Right cardiac atrium (tissue), 5 donors: ENCODE measurements around the gene TFF2. TPM values are rescaled to one million over a fixed set of nuclear protein-coding genes. Genes with fewer than 3 reads are reported as not detected.

ENCODE experiments used
- ATAC-seq, 2 donors: fragments of 200-7000 bp; cut with Tn5 transposase; one replicate each; pipeline versions ENCODE4 v1.8.0 to v1.9.1; 2020; ENCODE audit warnings: moderate library complexity in 2 of 2, mild to moderate bottlenecking in 1 of 2
- DNase-seq, 3 donors: peaks; one replicate each; pipeline ENCODE4 v3.0.0-alpha.2; 2020
- H3K27ac ChIP-seq: one replicate; pipeline ENCODE4 v1.5.1; 2013; ENCODE audit warnings: mild to moderate bottlenecking, low read length, control low read depth, moderate library complexity
- H3K27me3 ChIP-seq: one replicate; pipeline ENCODE4 v1.6.1; 2013; ENCODE audit not compliant: control insufficient read depth, insufficient read depth
- H3K4me1 ChIP-seq: one replicate; pipeline ENCODE4 v1.6.1; 2013; ENCODE audit warnings: low read length; ENCODE audit not compliant: control insufficient read depth, insufficient read depth
- H3K4me3 ChIP-seq: one replicate; pipeline ENCODE4 v1.5.1; 2013; ENCODE audit warnings: low read length, control low read depth
- H3K9me3 ChIP-seq: one replicate; pipeline ENCODE4 v1.6.1; 2013; ENCODE audit warnings: low read length; ENCODE audit not compliant: control insufficient read depth
- WGBS: extraction: QIAGEN DNeasy Blood & Tissue Kit; methylation state at CpG from one replicate; pipeline ENCODE4 v1.1.7; 2013; 5-methylcytosine and 5-hydroxymethylcytosine counted together
- intact Hi-C, 4 donors: fragments of 100-400 bp; cut with DNase I; formaldehyde crosslinking; loops; one replicate each; pipeline versions ENCODE4 v1.11.0 to v1.14.0; 2022 to 2023
- polyA plus RNA-seq: library from polyadenylated mRNA; stranded (reverse); fragments of 200-250 nt; gene quantifications from one replicate; pipeline ENCODE4 v1.2.3, GENCODE V29; 2013
- total RNA-seq, 4 donors: library from RNA; stranded (reverse); fragmentation: NEBNext Ultra II Directional; extraction: Animal tissue kit (Norgen Biotek cat#: 25700); gene quantifications; one replicate each; pipeline ENCODE4 v1.2.1, GENCODE V29; 2021
- donor health status: healthy with polysubstance abuse.
- donor health status: DM: no; HTN: yes; CAD: no.
- donor health status: DM: no; HTN: no; CAD: no.
- donor health status: DM: no; HTN: yes; CAD: no; lungs with severe emphysema.
- donor health status: DM: yes; HTN: yes; CAD: no.

TFF2 gene
- total and polyA plus RNA-seq, 5 donors, result not detected

- H3K9me3 ChIP-seq, result no peaks in the 10 kb centered on the region
- H3K27ac ChIP-seq, result no peak overlapping the region
- 77% methylated on average over 11 of the region's 11 CpGs for WGBS
- ATAC-seq (no peak), DNase-seq (no peak)
- intact Hi-C loops, result no loop called here
- no peak overlapping the region for H3K4me3 ChIP-seq
- no peaks in the 10 kb centered on the region for H3K27me3 ChIP-seq
- H3K4me1 ChIP-seq, result no peaks in the 10 kb centered on the region
These were observed 1.0 kb upstream of the TFF2 start for GRCh38 chr21:42351626-42352440.

GRCh38 chr21:42350318-42350910 is 380 bp downstream of the TFF2 start:
- H3K4me1 ChIP-seq, result no peaks in the 10 kb centered on the region
- no peaks in the 10 kb centered on the region for H3K27me3 ChIP-seq
- no peaks in the 10 kb centered on the region for H3K9me3 ChIP-seq
- intact Hi-C loops, result no loop called here
- DNase-seq (no peak), ATAC-seq (no peak)
- H3K27ac ChIP-seq, result no peak overlapping the region
- H3K4me3 ChIP-seq, result no peak overlapping the region
- WGBS, result 83% methylated on average over 11 of the region's 11 CpGs

GRCh38 chr21:42349420-42350317 is 1.1 kb downstream of the TFF2 start:
- 84% methylated on average over 14 of the region's 14 CpGs for WGBS
- no peak for DNase-seq
- intact Hi-C loops, result no loop called here
- Histone ChIP-seq H3K4me3 (no peak overlapping the region), H3K9me3 (no peaks in the 10 kb centered on the region), H3K4me1 (no peaks in the 10 kb centered on the region), H3K27me3 (no peaks in the 10 kb centered on the region), H3K27ac (no peak overlapping the region)
- no peak for ATAC-seq

- no peaks in the 10 kb centered on the region for H3K9me3 ChIP-seq
- H3K4me1 ChIP-seq, result no peaks in the 10 kb centered on the region
- H3K4me3 ChIP-seq, result no peak overlapping the region
- WGBS, result 99% methylated on average over 2 of the region's 2 CpGs
- H3K27me3 ChIP-seq, result no peaks in the 10 kb centered on the region
- H3K27ac ChIP-seq, result no peak overlapping the region
- intact Hi-C loops, result no loop called here
- ATAC-seq (no peak), DNase-seq (no peak)
These were observed 2.0 kb downstream of the TFF2 start for GRCh38 chr21:42348762-42349161.

GRCh38 chr21:42347601-42348327 is 3.0 kb downstream of the TFF2 start:
- WGBS, result 85% methylated on average over 30 of the region's 30 CpGs

GRCh38 chr21:42346866-42347600 is 3.8 kb downstream of the TFF2 start:
- Histone ChIP-seq H3K27ac (no peak overlapping the region), H3K27me3 (no peaks in the 10 kb centered on the region), H3K4me1 (no peaks in the 10 kb centered on the region), H3K4me3 (no peak overlapping the region), H3K9me3 (no peaks in the 10 kb centered on the region)
- intact Hi-C loops, result no loop called here
- no peak for ATAC-seq
- no peak for DNase-seq
- 86% methylated on average over 30 of the region's 30 CpGs for WGBS

More at GRCh38 chr21:42347601-42348327, 3.0 kb downstream of the TFF2 start:
- DNase-seq (no peak), ATAC-seq (peak in 1 of 2 donors; percentile 25)
- Histone ChIP-seq H3K4me1 (no peaks in the 10 kb centered on the region), H3K27ac (no peak overlapping the region), H3K27me3 (no peaks in the 10 kb centered on the region), H3K4me3 (no peak overlapping the region), H3K9me3 (no peaks in the 10 kb centered on the region)
- intact Hi-C loops, result no loop called here

- DNase-seq, result no peak
- H3K27ac ChIP-seq, result no peak overlapping the region
- 92% methylated on average over 9 of the region's 9 CpGs for WGBS
- no peak overlapping the region for H3K4me3 ChIP-seq
- intact Hi-C loops, result no loop called here
- H3K4me1 ChIP-seq, result no peaks in the 10 kb centered on the region
- no peaks in the 10 kb centered on the region for H3K27me3 ChIP-seq
- H3K9me3 ChIP-seq, result no peaks in the 10 kb centered on the region
- no peak for ATAC-seq
These were observed 4.4 kb downstream of the TFF2 start for GRCh38 chr21:42346441-42346840.

GRCh38 chr21:42344631-42345030 is 6.2 kb downstream of the TFF2 start:
- DNase-seq (no peak), ATAC-seq (no peak)
- intact Hi-C loops, result no loop called here
- no peak overlapping the region for H3K4me3 ChIP-seq
- H3K27me3 ChIP-seq, result no peaks in the 10 kb centered on the region
- 66% methylated on average over 4 of the region's 4 CpGs for WGBS
- H3K27ac ChIP-seq, result no peak overlapping the region
- H3K9me3 ChIP-seq, result no peaks in the 10 kb centered on the region
- no peaks in the 10 kb centered on the region for H3K4me1 ChIP-seq

- no peak for ATAC-seq
- Histone ChIP-seq H3K4me3 (no peak overlapping the region), H3K27me3 (no peaks in the 10 kb centered on the region), H3K27ac (no peak overlapping the region), H3K9me3 (no peaks in the 10 kb centered on the region), H3K4me1 (no peaks in the 10 kb centered on the region)
- intact Hi-C loops, result no loop called here
- no peak for DNase-seq
- 79% methylated on average over 11 of the region's 11 CpGs for WGBS
These were observed 6.8 kb downstream of the TFF2 start for GRCh38 chr21:42343963-42344510.

- no peaks in the 10 kb centered on the region for H3K4me1 ChIP-seq
- H3K9me3 ChIP-seq, result no peaks in the 10 kb centered on the region
- H3K4me3 ChIP-seq, result no peak overlapping the region
- DNase-seq (no peak), ATAC-seq (no peak)
- WGBS, result 83% methylated on average over 6 of the region's 6 CpGs
- no peaks in the 10 kb centered on the region for H3K27me3 ChIP-seq
- H3K27ac ChIP-seq, result no peak overlapping the region
- intact Hi-C loops, result no loop called here
These were observed 7.2 kb downstream of the TFF2 start for GRCh38 chr21:42343556-42343955.
